Neuronal stem cell (in vitro differentiated cells): Measurements from ENCODE around the gene MIA2.

Experiments used
- DNase-seq: peaks from one replicate; pipeline ENCODE4 v3.0.0-alpha.2; 2013; ENCODE audit warnings: low spot score
- H2AFZ ChIP-seq: one replicate; pipeline ENCODE4 v1.6.1; 2013; ENCODE audit warnings: mild to moderate bottlenecking, low read length, inconsistent platforms
- H2AK5ac ChIP-seq: 2 replicates; pipeline ENCODE4 v1.6.1; 2013; ENCODE audit warnings: low read depth, mild to moderate bottlenecking, inconsistent platforms, low read length, moderate library complexity, mixed read lengths
- H2BK120ac ChIP-seq: 2 replicates; pipeline ENCODE4 v1.6.1; 2013; ENCODE audit warnings: low read depth, mild to moderate bottlenecking, inconsistent platforms, low read length, moderate library complexity, mixed read lengths
- H2BK12ac ChIP-seq: one replicate; pipeline ENCODE4 v1.6.1; 2013; ENCODE audit warnings: low read length, inconsistent platforms
- H2BK15ac ChIP-seq: 2 replicates; pipeline ENCODE4 v1.6.1; 2013; ENCODE audit warnings: mild to moderate bottlenecking, low read length, inconsistent platforms, mixed read lengths
- H2BK5ac ChIP-seq: one replicate; pipeline ENCODE4 v1.6.1; 2013; ENCODE audit warnings: inconsistent platforms, mild to moderate bottlenecking, low read length, moderate library complexity
- H3K14ac ChIP-seq: one replicate; pipeline ENCODE4 v1.6.1; 2013; ENCODE audit warnings: low read length, inconsistent platforms
- H3K18ac ChIP-seq: 2 replicates; pipeline ENCODE4 v1.6.1; 2013; ENCODE audit warnings: low read length, inconsistent platforms
- H3K23ac ChIP-seq: 2 replicates; pipeline ENCODE4 v1.6.1; 2013; ENCODE audit warnings: low read depth, mild to moderate bottlenecking, mixed read lengths, low read length, inconsistent platforms; ENCODE audit not compliant: poor library complexity
- H3K27ac ChIP-seq: replicated peaks from 3 replicates; pipeline ENCODE4 v1.5.1; 2013; ENCODE audit warnings: low read length, inconsistent platforms
- H3K27me3 ChIP-seq, 3 experiments: 2 replicates each; pipeline ENCODE4 v1.6.1; 2013; ENCODE audit warnings: low read length in 3 of 3, mild to moderate bottlenecking in 2 of 3, inconsistent platforms in 1 of 3, low read depth in 1 of 3, mixed read lengths in 1 of 3, moderate library complexity in 1 of 3; ENCODE audit not compliant: control insufficient read depth in 3 of 3, insufficient read depth in 3 of 3
- H3K36me3 ChIP-seq, 2 donors: replicated peaks in 1 of 2; 2 replicates each; pipeline ENCODE4 v1.6.1; 2013; ENCODE audit warnings: low read length in 2 of 2; ENCODE audit not compliant: control insufficient read depth in 2 of 2, insufficient read depth in 2 of 2
- H3K4ac ChIP-seq: 2 replicates; pipeline ENCODE4 v1.6.1; 2013; ENCODE audit warnings: inconsistent platforms, mild to moderate bottlenecking, low read length, moderate library complexity
- H3K4me1 ChIP-seq, 2 donors: 1 replicate in 1 of 2; 2 replicates in 1 of 2; pipeline ENCODE4 v1.6.1; 2013; ENCODE audit warnings: low read length in 2 of 2, low read depth in 1 of 2; ENCODE audit not compliant: control insufficient read depth in 2 of 2, insufficient read depth in 1 of 2
- H3K4me2 ChIP-seq: one replicate; pipeline ENCODE4 v1.6.1; 2013; ENCODE audit warnings: mild to moderate bottlenecking, low read length, inconsistent platforms; ENCODE audit not compliant: insufficient read depth, poor library complexity, severe bottlenecking
- H3K4me3 ChIP-seq, 2 donors: 2 replicates each; pipeline ENCODE4 v1.5.1; 2013; ENCODE audit warnings: low read length in 2 of 2, mild to moderate bottlenecking in 2 of 2, inconsistent platforms in 1 of 2, moderate library complexity in 1 of 2
- H3K79me1 ChIP-seq: one replicate; pipeline ENCODE4 v1.6.1; 2013; ENCODE audit warnings: low read depth, mild to moderate bottlenecking, inconsistent platforms, low read length, moderate library complexity
- H3K9ac ChIP-seq: one replicate; pipeline ENCODE4 v1.6.1; 2013; ENCODE audit warnings: mild to moderate bottlenecking, low read depth, low read length, inconsistent platforms; ENCODE audit not compliant: poor library complexity
- H3K9me3 ChIP-seq, 2 donors: replicated peaks in 1 of 2; 2 replicates each; pipeline versions ENCODE3 to v1.6.1; 2013; ENCODE audit warnings: low read length in 2 of 2, mild to moderate bottlenecking in 2 of 2, inconsistent platforms in 1 of 2, low read depth in 1 of 2, mixed read lengths in 1 of 2, moderate library complexity in 1 of 2; ENCODE audit not compliant: control insufficient read depth in 2 of 2, insufficient read depth in 1 of 2
- H4K8ac ChIP-seq: one replicate; pipeline ENCODE4 v1.6.1; 2013; ENCODE audit warnings: low read depth, mild to moderate bottlenecking, inconsistent platforms, low read length, moderate library complexity
- H4K91ac ChIP-seq: one replicate; pipeline ENCODE4 v1.6.1; 2013; ENCODE audit warnings: low read length, low read depth, mild to moderate bottlenecking, inconsistent platforms; ENCODE audit not compliant: poor library complexity
- WGBS, 2 donors: extraction: QIAGEN DNeasy Blood & Tissue Kit; methylation state at CpG; one replicate each; pipeline ENCODE4 v1.1.7; 2013; ENCODE audit warnings: missing lambda C conversion rate in 2 of 2, mixed read lengths in 1 of 2; ENCODE audit not compliant: insufficient read length in 2 of 2, insufficient replicate concordance in 1 of 2; ENCODE audit errors: extremely low coverage in 2 of 2; 5-methylcytosine and 5-hydroxymethylcytosine counted together

The MIA2 gene

DNA sequence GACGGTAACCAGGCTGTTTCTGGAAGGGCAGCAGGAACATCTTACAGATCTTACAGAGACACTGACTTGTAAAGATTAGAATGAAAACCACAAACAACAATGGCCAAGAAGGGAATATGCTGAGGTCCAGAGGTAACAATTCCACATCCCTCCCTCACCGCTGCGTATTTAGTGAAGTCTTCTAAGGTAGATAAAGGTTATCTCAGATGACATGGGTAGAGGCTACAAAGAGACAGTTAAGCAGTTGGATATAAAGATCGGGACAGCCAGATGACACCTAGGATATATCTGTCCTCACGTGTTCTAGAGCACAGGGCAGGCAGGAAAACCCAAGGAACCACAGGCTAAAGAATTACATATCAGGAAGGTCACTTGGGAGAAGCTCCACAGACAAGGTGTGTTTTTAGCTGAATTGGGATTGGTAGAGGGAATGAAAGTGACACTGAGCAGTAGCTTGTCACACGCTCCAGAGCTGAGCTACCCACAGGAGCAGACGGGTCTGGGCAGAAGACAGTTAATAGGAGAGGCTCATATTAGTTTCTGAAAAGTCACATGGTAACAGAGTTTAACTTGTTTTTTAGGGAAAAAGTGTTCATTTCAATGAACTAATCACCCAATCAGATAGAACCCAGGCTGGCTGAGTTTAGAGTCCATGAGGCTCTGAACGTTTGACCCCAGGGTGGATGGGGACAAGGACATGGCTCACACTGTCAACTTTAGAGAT lies 83.3 kb downstream of the MIA2 start:
- Histone ChIP-seq H4K8ac (no peak overlapping the region), H3K9ac (no peak overlapping the region), H4K91ac (no peak overlapping the region), H3K23ac (no peak overlapping the region), H2AFZ (no peak overlapping the region), H2BK15ac (no peak overlapping the region), H2BK12ac (no peak overlapping the region), H2AK5ac (no peak overlapping the region), H3K18ac (no peak overlapping the region), H3K27me3 (no peaks in the 10 kb centered on the region), H3K4me3 (no peak overlapping the region), H3K4me2 (no peak overlapping the region), H3K14ac (no peak overlapping the region), H3K36me3 (peaks cover 0 to 4% of the 10 kb centered on the region in 2 donors), H3K9me3 (no peaks in the 10 kb centered on the region), H3K4ac (no peak overlapping the region), H3K79me1 (no peaks in the 10 kb centered on the region), H3K4me1 (peaks cover 0 to 2% of the 10 kb centered on the region in 2 donors), H2BK120ac (no peak overlapping the region), H3K27ac (no peak overlapping the region), H2BK5ac (no peak overlapping the region)
- DNase-seq: no peak
- no CpG with 5 or more reads among the region's 8 CpGs for WGBS, 2 donors

DNA sequence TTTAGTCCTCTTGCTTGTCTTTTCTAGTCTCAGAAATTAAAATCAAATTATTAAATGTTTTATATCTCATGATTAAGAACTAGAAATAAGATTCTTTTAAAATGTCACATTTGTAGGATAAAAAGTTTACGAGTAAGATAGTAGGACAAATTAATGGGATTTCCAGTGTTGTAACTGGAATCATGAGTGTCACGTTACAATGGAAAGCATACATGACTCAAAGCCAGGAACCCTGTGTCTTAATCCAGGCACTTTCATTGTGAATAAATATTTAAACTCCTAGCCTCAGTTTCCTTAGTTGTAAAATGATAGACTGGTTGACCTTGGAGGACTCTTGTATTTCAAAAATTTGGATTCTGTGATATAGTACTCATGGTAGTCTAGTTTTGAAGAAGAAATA lies 84.9 kb downstream of the MIA2 start:
- WGBS, 2 donors: no CpG with 5 or more reads among the region's 2 CpGs
- Histone ChIP-seq H3K79me1 (no peaks in the 10 kb centered on the region), H4K8ac (no peak overlapping the region), H3K4ac (no peak overlapping the region), H3K4me3 (no peak overlapping the region), H3K18ac (no peak overlapping the region), H2BK15ac (no peak overlapping the region), H3K27me3 (no peaks in the 10 kb centered on the region), H3K27ac (no peak overlapping the region), H3K4me1 (peaks cover 0 to 2% of the 10 kb centered on the region in 2 donors), H2AFZ (no peak overlapping the region), H3K9ac (no peak overlapping the region), H4K91ac (no peak overlapping the region), H3K4me2 (no peak overlapping the region), H3K9me3 (no peaks in the 10 kb centered on the region), H3K14ac (no peak overlapping the region), H3K23ac (no peak overlapping the region), H3K36me3 (peaks cover 0 to 4% of the 10 kb centered on the region in 2 donors), H2BK120ac (no peak overlapping the region), H2AK5ac (no peak overlapping the region), H2BK5ac (no peak overlapping the region), H2BK12ac (no peak overlapping the region)
- DNase-seq: no peak

- Histone ChIP-seq H3K9me3 (no peaks in the 10 kb centered on the region), H3K79me1 (no peaks in the 10 kb centered on the region), H3K9ac (no peak overlapping the region), H2AK5ac (no peak overlapping the region), H2BK12ac (no peak overlapping the region), H3K36me3 (peaks cover 0 to 4% of the 10 kb centered on the region in 2 donors), H2AFZ (no peak overlapping the region), H4K91ac (no peak overlapping the region), H3K4me2 (no peak overlapping the region), H2BK120ac (no peak overlapping the region), H3K4ac (no peak overlapping the region), H3K18ac (no peak overlapping the region), H3K23ac (no peak overlapping the region), H3K4me1 (peaks cover 0 to 2% of the 10 kb centered on the region in 2 donors), H2BK5ac (no peak overlapping the region), H3K27ac (no peak overlapping the region), H3K14ac (no peak overlapping the region), H3K27me3 (no peaks in the 10 kb centered on the region), H3K4me3 (no peak overlapping the region), H2BK15ac (no peak overlapping the region), H4K8ac (no peak overlapping the region)
- DNase-seq: no peak
Observed at GRCh38 chr14:39319381-39319780, 85.7 kb downstream of the MIA2 start.

GRCh38 chr14:39320318-39320717 lies 86.6 kb downstream of the MIA2 start:
- Histone ChIP-seq H2BK15ac (no peak overlapping the region), H3K14ac (no peak overlapping the region), H2BK5ac (no peak overlapping the region), H2BK120ac (no peak overlapping the region), H3K36me3 (peaks cover 0 to 4% of the 10 kb centered on the region in 2 donors), H3K23ac (no peak overlapping the region), H3K18ac (no peak overlapping the region), H3K27me3 (no peaks in the 10 kb centered on the region), H2AFZ (no peak overlapping the region), H2BK12ac (no peak overlapping the region), H3K9ac (no peak overlapping the region), H4K91ac (no peak overlapping the region), H3K27ac (no peak overlapping the region), H2AK5ac (no peak overlapping the region), H3K4me1 (peaks cover 0 to 2% of the 10 kb centered on the region in 2 donors), H3K79me1 (no peaks in the 10 kb centered on the region), H4K8ac (no peak overlapping the region), H3K4ac (no peak overlapping the region), H3K9me3 (no peaks in the 10 kb centered on the region), H3K4me2 (no peak overlapping the region), H3K4me3 (no peak overlapping the region)
- DNase-seq: no peak
- no CpG with 5 or more reads among the region's 1 CpG for WGBS, 2 donors
